Trophoblast cell (in vitro differentiated cells and primary cell): Measurements from ENCODE around the gene SERINC5.
"Not testable (repeated sequence)": the region's sequence is repeated elsewhere in the genome, so short reads cannot be mapped to it uniquely, and the experiment has no call there.

Experiments
- DNase-seq, 2 donors: peaks; one replicate each; pipeline ENCODE4 v3.0.0-alpha.2; 2016
- H2AFZ ChIP-seq: 2 replicates; pipeline ENCODE4 v1.6.1; 2013; ENCODE audit warnings: low read length, moderate library complexity, mild to moderate bottlenecking; ENCODE audit not compliant: insufficient read depth, poor library complexity
- H2AK5ac ChIP-seq: 2 replicates; pipeline ENCODE4 v1.6.1; 2013; ENCODE audit warnings: mild to moderate bottlenecking, low read length
- H2BK120ac ChIP-seq: 2 replicates; pipeline ENCODE4 v1.6.1; 2013; ENCODE audit warnings: low read length, mild to moderate bottlenecking, moderate library complexity; ENCODE audit not compliant: insufficient read depth, poor library complexity
- H2BK12ac ChIP-seq: 2 replicates; pipeline ENCODE4 v1.6.1; 2013; ENCODE audit warnings: mild to moderate bottlenecking, low read length, moderate library complexity
- H2BK5ac ChIP-seq: 2 replicates; pipeline ENCODE4 v1.6.1; 2013; ENCODE audit warnings: low read length, low read depth, moderate library complexity, mild to moderate bottlenecking; ENCODE audit not compliant: poor library complexity
- H3K14ac ChIP-seq: 2 replicates; pipeline ENCODE4 v1.6.1; 2013; ENCODE audit warnings: mild to moderate bottlenecking, low read length
- H3K18ac ChIP-seq: 2 replicates; pipeline ENCODE4 v1.6.1; 2013; ENCODE audit warnings: mild to moderate bottlenecking, low read length
- H3K23ac ChIP-seq: 2 replicates; pipeline ENCODE4 v1.6.1; 2013; ENCODE audit warnings: low read length
- H3K27ac ChIP-seq: 2 replicates; pipeline ENCODE4 v1.5.1; 2013; ENCODE audit warnings: low read depth, mild to moderate bottlenecking, inconsistent platforms, low read length, moderate library complexity
- H3K27me3 ChIP-seq: 2 replicates; pipeline ENCODE4 v1.6.1; 2013; ENCODE audit warnings: inconsistent platforms, mild to moderate bottlenecking, low read length, moderate library complexity; ENCODE audit not compliant: insufficient read depth
- H3K36me3 ChIP-seq, 2 experiments: 1 replicate in 1 of 2; 2 replicates in 1 of 2; pipeline ENCODE4 v1.6.1; 2013; ENCODE audit warnings: low read length in 2 of 2, mild to moderate bottlenecking in 2 of 2, moderate library complexity in 1 of 2; ENCODE audit not compliant: insufficient read depth in 2 of 2, control insufficient read depth in 1 of 2
- H3K4ac ChIP-seq: 2 replicates; pipeline ENCODE4 v1.6.1; 2013; ENCODE audit warnings: low read depth, mild to moderate bottlenecking, low read length, moderate library complexity
- H3K4me1 ChIP-seq, 2 experiments: 1 replicate in 1 of 2; 2 replicates in 1 of 2; pipeline ENCODE4 v1.6.1; 2013; ENCODE audit warnings: low read length in 2 of 2, mild to moderate bottlenecking in 2 of 2, moderate library complexity in 1 of 2; ENCODE audit not compliant: insufficient read depth in 2 of 2, control insufficient read depth in 1 of 2
- H3K4me2 ChIP-seq: 2 replicates; pipeline ENCODE4 v1.6.1; 2013; ENCODE audit warnings: inconsistent platforms, mild to moderate bottlenecking, low read length, moderate library complexity
- H3K4me3 ChIP-seq: 2 replicates; pipeline ENCODE4 v1.5.1; 2013; ENCODE audit warnings: mild to moderate bottlenecking, low read depth, low read length, inconsistent platforms
- H3K79me1 ChIP-seq: one replicate; pipeline ENCODE4 v1.6.1; 2013; ENCODE audit warnings: low read length
- H3K79me2 ChIP-seq: 2 replicates; pipeline ENCODE4 v1.6.1; 2013; ENCODE audit warnings: low read length, mild to moderate bottlenecking; ENCODE audit not compliant: control insufficient read depth, insufficient read depth, poor library complexity
- H3K9ac ChIP-seq: 2 replicates; pipeline ENCODE4 v1.6.1; 2013; ENCODE audit warnings: mild to moderate bottlenecking, low read length
- H3K9me3 ChIP-seq: 2 replicates; pipeline ENCODE4 v1.6.1; 2013; ENCODE audit warnings: low read depth, mild to moderate bottlenecking, control low read depth, inconsistent platforms, low read length; ENCODE audit not compliant: insufficient read depth
- H4K12ac ChIP-seq: 2 replicates; pipeline ENCODE4 v1.6.1; 2013; ENCODE audit warnings: low read depth, mild to moderate bottlenecking, low read length, moderate library complexity
- H4K8ac ChIP-seq: 2 replicates; pipeline ENCODE4 v1.6.1; 2013; ENCODE audit warnings: low read depth, mild to moderate bottlenecking, low read length, moderate library complexity
- H4K91ac ChIP-seq: one replicate; pipeline ENCODE4 v1.6.1; 2013; ENCODE audit warnings: low read depth, mild to moderate bottlenecking, low read length, moderate library complexity
- WGBS: extraction: QIAGEN DNeasy Blood & Tissue Kit; methylation state at CpG from one replicate; pipeline ENCODE4 v1.1.7; 2013; ENCODE audit warnings: missing lambda C conversion rate; ENCODE audit not compliant: insufficient read length, insufficient coverage; ENCODE audit errors: extremely low coverage; 5-methylcytosine and 5-hydroxymethylcytosine counted together

Gene SERINC5

DNA sequence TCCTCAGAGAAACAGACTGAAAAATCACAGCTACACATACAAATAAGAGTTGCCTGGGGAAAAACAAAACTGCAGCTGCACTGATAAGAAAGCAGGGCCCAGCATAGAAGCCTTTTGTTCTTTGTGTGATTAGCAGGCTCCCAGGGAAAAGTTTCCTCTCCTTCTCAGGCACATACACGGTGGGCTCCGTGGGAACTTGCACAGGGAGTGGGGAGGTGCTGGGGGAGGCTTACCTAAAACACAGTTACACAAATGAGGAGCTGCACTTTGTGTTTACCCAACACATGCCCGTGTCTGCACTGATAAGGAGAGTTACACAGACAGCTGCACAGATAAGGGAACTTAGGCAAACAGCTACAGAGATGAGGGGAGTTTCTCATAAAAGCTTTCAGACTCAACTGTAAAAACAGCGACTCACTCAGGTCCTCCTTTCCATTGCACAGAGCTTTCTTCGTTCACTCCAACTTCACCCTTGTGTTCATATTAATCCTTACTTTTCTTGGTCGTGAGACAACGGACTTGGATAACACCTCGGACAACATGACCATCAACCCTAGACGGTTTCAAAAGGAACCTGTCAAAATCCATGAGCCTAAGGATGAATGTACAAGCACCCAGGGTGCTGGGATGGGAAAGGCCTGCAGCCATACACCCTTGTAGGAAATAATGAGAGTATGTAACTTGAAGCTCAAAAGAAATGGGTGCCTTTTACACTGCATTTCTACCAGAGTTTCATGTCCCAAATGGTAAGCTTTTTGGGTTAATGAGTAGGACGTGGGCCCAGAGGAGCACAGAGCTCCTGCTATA lies 50.8 kb downstream of the SERINC5 start:
- Histone ChIP-seq H3K4me1 (peaks cover 20 to 24% of the 10 kb centered on the region in 2 experiments), H3K4ac (peak overlapping the region; percentile 63), H3K4me2 (peak overlapping the region; percentile 7), H4K12ac (no peak overlapping the region), H3K9me3 (no peaks in the 10 kb centered on the region), H2AK5ac (peak overlapping the region; percentile 36), H2BK12ac (peak overlapping the region; percentile 76), H3K27me3 (no peaks in the 10 kb centered on the region), H2AFZ (no peak overlapping the region), H3K9ac (no peak overlapping the region), H2BK5ac (peak overlapping the region; percentile 63), H3K23ac (no peak overlapping the region), H3K36me3 (peaks cover 20 to 23% of the 10 kb centered on the region in 2 experiments), H2BK120ac (peak overlapping the region; percentile 54), H3K79me2 (peaks cover 10% of the 10 kb centered on the region), H3K18ac (peak overlapping the region; percentile 87), H3K27ac (peak overlapping the region; percentile 79), H3K14ac (peak overlapping the region; percentile 75), H4K91ac (peak overlapping the region; percentile 75), H3K79me1 (peaks cover 13% of the 10 kb centered on the region), H4K8ac (peak overlapping the region; percentile 62), H3K4me3 (no peak overlapping the region)
- DNase-seq, result peak; percentile 34 to 62
- no CpG with 5 or more reads among the region's 10 CpGs for WGBS

GRCh38 chr5:80201763-80202162 lies 54.1 kb downstream of the SERINC5 start:
- not testable (repeated sequence) for H4K12ac ChIP-seq, H3K18ac ChIP-seq, H3K27me3 ChIP-seq, H3K23ac ChIP-seq, H4K91ac ChIP-seq, H3K4ac ChIP-seq, H3K4me3 ChIP-seq, DNase-seq, H2AFZ ChIP-seq, H2BK12ac ChIP-seq, H2BK120ac ChIP-seq, H4K8ac ChIP-seq, H3K14ac ChIP-seq, H3K9me3 ChIP-seq, H3K27ac ChIP-seq, H2AK5ac ChIP-seq, H3K9ac ChIP-seq, H2BK5ac ChIP-seq, H3K4me2 ChIP-seq
- no CpG with 5 or more reads among the region's 7 CpGs for WGBS
- peaks cover 18 to 23% of the 10 kb centered on the region in 2 experiments for H3K36me3 ChIP-seq
- peaks cover 10% of the 10 kb centered on the region for H3K79me2 ChIP-seq
- H3K79me1 ChIP-seq, result peaks cover 13% of the 10 kb centered on the region
- H3K4me1 ChIP-seq, result peaks cover 18 to 24% of the 10 kb centered on the region in 2 experiments

DNA sequence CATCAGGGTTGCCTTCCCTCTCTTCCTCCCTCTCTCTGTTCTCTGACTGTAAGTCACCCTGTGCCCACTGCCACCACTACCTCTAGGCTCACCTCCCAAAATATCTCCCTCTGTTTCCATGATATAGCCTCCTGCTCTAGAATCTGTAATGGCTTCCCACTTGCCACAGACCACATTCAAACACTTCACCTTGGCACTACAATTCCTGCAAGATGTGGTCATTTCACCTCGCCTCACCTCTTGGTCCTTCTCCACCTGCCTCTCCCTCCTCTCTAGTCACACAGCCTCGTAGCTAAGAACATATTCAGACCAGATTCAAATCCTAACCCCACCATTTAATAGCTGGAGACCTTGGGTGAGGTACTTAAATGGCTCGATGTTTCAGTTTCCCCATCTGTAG lies 56.9 kb downstream of the SERINC5 start:
- no peak overlapping the region for H3K4ac ChIP-seq
- no peak overlapping the region for H2BK5ac ChIP-seq
- H2AK5ac ChIP-seq, result no peak overlapping the region
- H4K12ac ChIP-seq, result no peak overlapping the region
- no peak overlapping the region for H2AFZ ChIP-seq
- no CpG with 5 or more reads among the region's 3 CpGs for WGBS
- no peak overlapping the region for H3K4me2 ChIP-seq
- H4K8ac ChIP-seq, result no peak overlapping the region
- H3K4me3 ChIP-seq, result no peak overlapping the region
- peaks cover 13 to 16% of the 10 kb centered on the region in 2 experiments for H3K4me1 ChIP-seq
- H4K91ac ChIP-seq, result no peak overlapping the region
- H3K27ac ChIP-seq, result no peak overlapping the region
- H3K18ac ChIP-seq, result no peak overlapping the region
- H3K79me1 ChIP-seq, result peaks cover 10% of the 10 kb centered on the region
- no peak overlapping the region for H2BK120ac ChIP-seq
- peaks cover 20 to 23% of the 10 kb centered on the region in 2 experiments for H3K36me3 ChIP-seq
- H3K79me2 ChIP-seq, result peaks cover 4% of the 10 kb centered on the region
- no peaks in the 10 kb centered on the region for H3K27me3 ChIP-seq
- H3K14ac ChIP-seq, result no peak overlapping the region
- DNase-seq, result no peak
- H3K9ac ChIP-seq, result no peak overlapping the region
- H2BK12ac ChIP-seq, result no peak overlapping the region
- H3K23ac ChIP-seq, result no peak overlapping the region
- H3K9me3 ChIP-seq, result no peaks in the 10 kb centered on the region

DNA sequence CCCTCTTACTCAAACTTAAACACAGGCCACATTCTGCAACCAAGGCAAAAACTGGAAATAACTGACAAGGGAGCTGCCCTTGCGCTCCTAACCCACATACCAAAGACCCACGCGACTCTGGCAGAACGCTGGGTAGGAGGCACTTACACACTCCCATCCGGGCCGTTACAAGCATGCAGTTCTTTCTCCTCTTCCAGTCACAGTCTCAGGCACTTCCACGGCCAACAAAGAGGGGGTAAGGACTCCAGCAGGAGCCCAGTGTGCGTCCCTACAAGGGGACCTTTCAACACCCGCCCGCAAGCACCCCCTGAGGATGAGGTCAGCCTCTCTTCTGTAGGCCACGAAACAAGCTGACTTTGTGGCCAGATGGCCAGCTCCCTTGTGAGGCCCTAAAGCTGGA lies 57.4 kb downstream of the SERINC5 start:
- no peak overlapping the region for H3K14ac ChIP-seq
- no peaks in the 10 kb centered on the region for H3K9me3 ChIP-seq
- no peak overlapping the region for H2BK5ac ChIP-seq
- no peak for DNase-seq
- no peak overlapping the region for H4K8ac ChIP-seq
- no peak overlapping the region for H2BK120ac ChIP-seq
- no peak overlapping the region for H3K4me3 ChIP-seq
- no peaks in the 10 kb centered on the region for H3K27me3 ChIP-seq
- WGBS, result no CpG with 5 or more reads among the region's 11 CpGs
- H2AK5ac ChIP-seq, result no peak overlapping the region
- H2BK12ac ChIP-seq, result no peak overlapping the region
- no peak overlapping the region for H3K27ac ChIP-seq
- H3K4ac ChIP-seq, result no peak overlapping the region
- H3K79me1 ChIP-seq, result peaks cover 13% of the 10 kb centered on the region
- H3K9ac ChIP-seq, result no peak overlapping the region
- H4K12ac ChIP-seq, result no peak overlapping the region
- peaks cover 18 to 19% of the 10 kb centered on the region in 2 experiments for H3K36me3 ChIP-seq
- H3K79me2 ChIP-seq, result peaks cover 1% of the 10 kb centered on the region
- no peak overlapping the region for H3K23ac ChIP-seq
- H3K4me2 ChIP-seq, result no peak overlapping the region
- H3K18ac ChIP-seq, result no peak overlapping the region
- H3K4me1 ChIP-seq, result peaks cover 9 to 15% of the 10 kb centered on the region in 2 experiments
- H4K91ac ChIP-seq, result no peak overlapping the region
- H2AFZ ChIP-seq, result no peak overlapping the region
